Posterior cingulate gyrus (tissue), 11 donors: ENCODE measurements around the gene COLEC11.

Experiments
- DNase-seq, 10 donors: peaks; one replicate each; pipeline versions ENCODE4 v3.0.0 to v3.0.0-alpha.2; 2020 to 2021; ENCODE audit warnings: mixed read lengths in 3 of 10
- intact Hi-C: fragments of 100-400 bp; cut with DNase I; formaldehyde crosslinking; loops from one replicate; pipeline ENCODE4 v1.15.1; 2023

The COLEC11 gene

DNA sequence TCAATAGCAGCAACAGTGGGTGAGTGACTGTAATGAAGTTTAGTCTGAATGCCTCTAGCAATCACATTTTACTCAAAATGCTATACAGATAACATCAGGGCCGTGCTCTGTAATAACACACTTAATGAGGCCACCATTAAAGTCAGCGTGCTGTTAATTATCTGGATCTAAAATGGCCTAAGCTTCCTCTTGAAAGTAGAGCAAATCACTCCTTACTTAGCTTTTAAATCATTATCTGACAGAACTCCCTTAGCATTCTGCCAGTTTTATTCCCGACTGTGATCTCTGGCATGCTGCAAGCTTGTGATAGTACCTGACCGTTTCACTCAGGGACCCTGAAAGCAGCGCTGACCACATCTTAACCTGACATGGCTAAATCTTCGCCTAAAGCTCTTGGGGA, 10.8 kb upstream of the COLEC11 start:
- intact Hi-C loops = no loop called here

DNA sequence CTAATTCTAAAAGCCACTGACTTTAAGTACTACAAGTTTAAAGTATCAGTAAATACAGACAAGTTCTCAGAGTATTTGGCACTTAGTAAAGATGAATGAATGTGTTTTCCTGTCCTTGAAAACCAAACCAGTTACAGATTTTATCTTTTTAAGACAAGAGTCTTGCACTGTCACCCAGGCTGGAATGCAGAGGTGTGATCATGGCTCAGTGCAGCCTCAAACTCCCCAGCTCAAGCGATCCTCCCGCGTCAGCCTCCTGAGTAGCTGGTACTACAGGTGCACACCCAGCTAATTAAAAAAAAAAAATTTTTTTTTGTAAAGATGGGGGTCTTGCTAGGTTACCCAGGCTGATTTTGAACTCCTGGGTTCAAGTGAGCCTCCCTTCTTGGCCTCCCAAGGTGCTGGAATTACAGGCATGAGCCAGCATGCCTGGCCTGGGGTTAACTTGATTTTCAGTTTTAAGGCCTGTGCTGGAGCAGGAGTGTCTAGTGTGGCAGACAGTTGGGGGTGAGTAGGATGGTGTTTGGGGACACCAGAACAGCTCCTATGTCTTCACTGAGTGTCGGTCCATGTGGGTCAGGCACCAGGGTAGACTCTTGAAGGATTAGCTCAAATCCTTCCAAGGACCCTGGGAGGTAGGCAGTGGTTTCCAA, 10.2 kb upstream of the COLEC11 start:
- DNase-seq = peak in 1 of 10 donors; percentile 31
- intact Hi-C loops = no loop called here

More for the DNA sequence above, 10.8 kb upstream of the COLEC11 start:
- DNase-seq = no peak

DNA sequence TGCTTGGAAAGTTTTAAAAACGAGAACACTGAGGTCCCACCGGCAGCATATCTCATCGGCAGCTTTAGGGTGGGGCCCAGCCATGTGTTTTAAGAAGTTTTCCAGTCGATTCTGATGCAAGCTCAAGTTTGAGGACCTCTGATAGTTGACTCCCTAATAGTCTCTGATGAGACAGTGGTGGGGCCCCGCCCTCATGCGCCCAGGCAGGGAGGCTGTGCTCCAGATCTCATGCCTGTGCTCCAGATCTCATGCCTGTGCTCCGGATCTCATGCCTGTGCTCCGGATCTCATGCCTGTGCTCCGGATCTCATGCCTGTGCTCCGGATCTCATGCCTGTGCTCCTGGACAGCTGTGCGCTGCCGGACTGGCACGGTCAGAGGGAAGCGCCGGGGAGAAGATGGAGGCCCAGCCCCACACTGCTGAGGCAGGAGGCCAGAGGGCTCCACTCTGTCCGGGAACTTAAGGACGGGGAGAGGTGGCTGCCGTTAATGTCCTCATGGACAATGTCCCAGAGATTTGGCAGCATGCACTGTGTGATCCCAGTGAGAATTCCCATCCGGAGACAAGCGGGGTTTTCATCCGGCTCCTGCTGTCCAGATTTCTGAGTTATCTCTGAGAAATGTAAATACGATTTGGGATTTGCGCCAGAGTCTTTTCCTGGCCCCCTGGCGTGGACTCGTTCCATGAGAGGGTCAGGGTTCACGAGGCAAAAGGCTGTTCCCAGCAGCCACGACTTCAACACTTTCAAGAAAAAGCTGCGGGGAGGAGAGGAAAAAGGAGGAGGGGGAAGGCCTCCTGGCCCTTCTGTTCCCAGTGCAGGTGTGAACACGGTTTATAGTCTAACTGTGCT, 9.4 kb upstream of the COLEC11 start:
- DNase-seq = peak in 1 of 10 donors; percentile 59
- intact Hi-C loops = no loop called here

DNA sequence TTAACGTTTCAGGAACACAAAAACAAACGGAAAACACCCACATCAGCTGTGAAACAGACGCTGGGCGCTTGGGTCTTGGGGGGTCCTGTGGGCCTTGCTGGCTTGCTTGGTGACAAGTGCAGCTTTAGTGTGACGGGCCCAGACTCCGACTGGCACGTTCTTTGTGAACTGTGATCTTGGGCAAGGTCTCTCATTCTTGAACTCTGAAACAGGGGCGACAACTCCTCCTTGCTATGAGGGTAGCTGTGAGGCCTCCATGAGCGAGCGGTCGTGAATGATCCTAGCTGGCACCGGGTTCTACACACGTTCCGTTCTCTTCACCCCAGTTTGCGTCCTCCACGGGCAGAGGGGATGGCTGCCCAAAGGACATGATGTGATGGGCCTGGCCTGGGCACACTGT, 8.7 kb upstream of the COLEC11 start:
- DNase-seq = peak in 1 of 10 donors; percentile 38
- intact Hi-C loops = no loop called here

DNA sequence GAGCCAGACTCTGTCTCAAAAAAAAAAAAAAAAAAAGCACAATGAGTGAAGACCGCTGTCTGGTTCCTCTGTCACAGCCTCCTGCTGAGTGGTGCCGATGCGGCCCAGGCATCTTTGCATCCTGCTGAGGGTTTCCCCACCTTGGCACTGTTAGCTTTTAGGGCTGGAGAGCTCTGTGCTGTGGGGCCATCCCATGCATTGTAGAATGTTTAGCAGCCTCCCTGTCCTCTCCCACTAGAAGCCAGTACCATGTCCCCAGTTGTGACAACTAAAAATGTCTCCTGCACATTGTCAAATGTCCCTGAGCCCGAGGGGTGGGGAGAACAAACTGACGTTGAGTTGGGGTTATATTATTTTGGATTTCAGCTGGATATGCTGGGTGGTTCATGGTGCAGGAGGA, 7.9 kb upstream of the COLEC11 start:
- peak in 1 of 10 donors; percentile 24 for DNase-seq
- intact Hi-C loops = no loop called here

DNA sequence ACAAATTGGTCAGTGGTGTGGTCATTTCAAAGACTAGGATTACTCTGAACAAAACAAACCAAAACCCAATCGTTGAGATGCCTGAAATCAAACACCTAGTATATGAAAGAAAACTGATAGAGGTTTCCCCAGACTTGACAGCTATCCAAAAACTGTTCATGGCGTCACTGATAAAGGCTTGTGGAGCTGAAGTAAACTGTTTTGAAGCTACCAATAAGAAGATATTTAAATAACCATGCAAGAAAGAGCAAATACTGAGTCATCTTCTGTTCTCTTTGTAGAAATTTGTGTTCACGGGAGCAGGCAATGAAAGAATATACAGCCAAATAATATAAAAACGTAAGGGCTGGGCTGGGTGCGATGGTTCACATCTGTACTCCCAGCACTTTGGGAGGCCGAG, 7.5 kb upstream of the COLEC11 start:
- intact Hi-C loops = no loop called here
- DNase-seq = no peak

DNA sequence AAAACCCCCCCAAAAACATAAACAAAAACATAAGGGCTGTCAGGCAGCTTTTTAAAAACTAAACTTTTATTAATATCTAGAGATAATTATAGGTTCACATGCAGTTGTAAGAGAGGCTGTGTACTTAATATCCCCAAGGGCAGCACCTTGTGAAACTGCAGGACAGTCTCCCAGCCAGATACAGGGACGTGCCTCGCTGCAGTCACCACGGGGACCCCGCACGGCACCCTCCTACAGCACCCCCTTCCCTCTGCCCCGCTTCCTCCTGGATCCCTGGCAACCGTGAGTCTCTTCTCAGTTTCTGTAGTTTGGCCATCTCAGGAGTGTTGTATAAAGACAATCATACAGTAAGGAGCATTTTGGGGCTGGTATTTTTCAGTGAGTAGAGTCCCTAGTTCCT, 6.8 kb upstream of the COLEC11 start:
- intact Hi-C loops = no loop called here
- no peak for DNase-seq

DNA sequence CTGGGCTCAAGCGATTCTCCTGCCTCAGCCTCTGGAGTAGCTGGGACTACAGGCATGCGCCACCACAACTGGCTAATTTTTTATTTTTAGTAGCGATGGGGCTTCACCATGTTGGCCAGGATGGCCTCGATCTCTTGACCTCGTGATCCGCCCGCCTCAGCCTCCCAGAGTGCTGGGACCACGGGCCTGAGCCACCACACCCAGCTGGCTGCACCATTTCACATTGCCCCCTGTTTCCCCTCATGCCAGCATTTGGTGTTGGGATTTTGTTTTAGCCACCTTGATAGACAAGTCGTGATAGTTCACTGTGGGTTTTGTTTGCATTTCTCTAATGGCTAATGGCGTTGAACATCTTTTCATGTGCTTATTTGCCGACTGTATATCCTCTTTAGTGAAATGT, 5.8 kb upstream of the COLEC11 start:
- intact Hi-C loops = no loop called here
- peak in 1 of 10 donors; percentile 66 for DNase-seq

DNA sequence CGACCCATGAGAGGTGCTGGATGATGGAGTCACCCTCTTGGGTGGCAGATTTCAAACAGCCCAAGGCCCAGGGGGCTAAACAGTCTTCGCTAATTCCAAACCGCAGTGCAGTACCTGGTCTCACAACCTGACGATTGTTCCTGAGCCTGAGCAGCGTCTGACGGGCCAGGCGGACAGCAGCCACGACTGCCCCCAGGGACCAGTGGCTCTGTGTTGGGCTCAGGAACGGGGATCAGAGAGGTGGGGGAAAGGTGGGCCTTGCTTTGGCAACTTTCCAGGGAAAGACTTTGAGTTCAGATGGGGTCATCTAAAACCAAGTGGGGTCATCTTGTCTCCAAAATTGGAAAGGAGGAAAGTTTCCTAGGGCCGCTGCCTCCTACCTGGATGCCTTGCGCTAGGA, 492 bp downstream of the COLEC11 start:
- intact Hi-C loops = no loop called here
- peak in 1 of 10 donors; percentile 59 for DNase-seq

DNA sequence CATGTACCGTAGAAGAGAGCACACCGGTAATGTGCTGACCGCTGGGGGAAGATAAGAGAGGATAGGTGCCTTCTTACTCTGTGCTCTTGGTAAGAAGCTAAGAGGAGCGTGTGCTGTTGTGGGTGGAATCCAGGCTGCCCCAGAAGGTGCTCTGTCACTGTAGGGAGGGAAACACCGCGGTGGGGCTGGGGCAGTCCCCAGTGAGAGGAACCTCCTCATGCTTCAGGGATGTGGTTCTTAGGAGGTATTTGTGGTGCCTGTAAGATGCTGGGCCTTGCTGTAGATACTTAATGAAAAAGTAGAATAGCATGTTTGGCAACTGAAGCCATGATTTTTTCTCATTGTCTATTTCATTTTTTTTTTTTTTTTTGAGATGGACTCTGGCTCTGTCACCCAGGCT, 1.1 kb downstream of the COLEC11 start:
- intact Hi-C loops = no loop called here
- no peak for DNase-seq

DNA sequence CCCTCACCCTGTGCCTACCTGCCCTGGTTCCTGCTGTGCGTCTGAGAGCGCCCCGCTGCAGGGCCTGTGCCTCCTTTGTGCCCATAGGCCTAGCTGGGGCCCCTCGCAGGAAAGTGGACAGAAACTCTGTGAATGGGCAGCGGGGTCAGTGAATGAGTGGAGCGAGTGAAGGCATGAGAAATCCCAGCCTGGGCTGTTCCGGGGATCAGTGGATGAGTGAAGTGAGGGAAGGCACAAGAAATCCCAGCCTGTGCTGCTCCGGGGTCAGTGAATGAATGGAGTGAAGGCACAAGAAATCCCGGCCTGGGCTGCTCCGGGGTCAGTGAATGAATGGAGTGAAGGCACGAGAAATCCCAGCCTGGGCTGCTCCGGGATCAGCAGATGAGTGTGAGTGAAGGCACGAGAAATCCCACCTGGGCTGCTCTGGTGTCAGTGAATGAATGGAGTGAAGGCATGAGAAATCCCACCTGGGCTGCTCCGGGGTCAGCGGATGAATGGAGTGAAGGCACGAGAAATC, 2.0 kb downstream of the COLEC11 start:
- peak in 2 of 10 donors; percentile 44 to 54 for DNase-seq
- intact Hi-C loops = no loop called here

DNA sequence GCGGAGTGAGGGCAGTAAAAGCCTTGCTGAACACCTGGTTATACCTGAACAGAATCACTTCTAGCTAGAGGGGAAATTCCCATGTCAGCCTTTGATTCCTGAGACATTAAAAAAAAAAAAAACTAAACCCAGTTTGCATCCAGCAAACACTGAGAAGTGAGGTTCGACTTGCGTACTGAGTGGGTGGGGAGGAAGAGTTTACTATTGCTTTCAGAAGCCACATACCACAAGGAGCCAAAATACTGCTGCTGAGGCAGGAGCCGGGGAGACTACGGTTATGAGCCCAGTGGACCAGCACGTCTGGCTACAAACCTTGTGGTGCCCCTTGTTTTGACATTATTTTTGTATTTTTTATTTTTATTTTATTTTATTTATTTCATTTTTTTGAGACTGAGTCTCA, 2.7 kb downstream of the COLEC11 start:
- DNase-seq = peak in 1 of 10 donors; percentile 38
- intact Hi-C loops = no loop called here

DNA sequence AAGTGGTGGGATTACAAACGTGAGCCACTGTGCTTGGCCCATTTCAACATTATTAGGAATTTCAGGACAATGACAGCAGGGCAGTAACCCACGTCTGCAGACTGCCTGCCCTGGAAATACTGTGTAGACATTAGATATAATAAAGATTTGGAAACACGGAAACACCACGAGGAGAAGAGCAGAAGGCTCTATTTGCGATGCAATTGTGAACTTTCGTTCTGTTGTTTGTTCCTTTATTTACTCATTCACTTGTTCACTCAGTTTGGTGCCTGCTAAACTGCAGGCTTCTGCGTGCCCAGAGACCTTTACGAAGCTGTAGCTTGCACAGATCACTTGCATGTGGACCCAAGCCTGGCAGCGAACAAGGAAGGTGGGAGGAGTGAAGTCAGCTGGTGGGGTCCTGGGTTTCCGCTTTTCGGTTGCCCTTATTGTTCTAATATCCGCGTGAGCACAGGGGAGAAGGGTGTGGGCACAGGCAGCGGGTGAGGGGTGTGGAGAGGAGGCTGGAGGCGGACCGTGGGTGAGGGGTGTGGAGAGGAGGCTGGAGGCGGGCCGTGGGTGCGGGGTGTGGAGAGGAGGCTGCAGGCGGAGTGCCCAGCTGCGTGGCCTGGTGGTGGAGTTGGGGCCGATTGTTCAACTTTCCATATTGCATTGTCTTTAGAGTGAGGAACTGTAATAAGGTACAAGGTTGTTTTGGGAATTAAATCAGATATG, 3.4 kb downstream of the COLEC11 start:
- intact Hi-C loops = no loop called here
- peak in 2 of 10 donors; percentile 75 to 84 for DNase-seq

DNA sequence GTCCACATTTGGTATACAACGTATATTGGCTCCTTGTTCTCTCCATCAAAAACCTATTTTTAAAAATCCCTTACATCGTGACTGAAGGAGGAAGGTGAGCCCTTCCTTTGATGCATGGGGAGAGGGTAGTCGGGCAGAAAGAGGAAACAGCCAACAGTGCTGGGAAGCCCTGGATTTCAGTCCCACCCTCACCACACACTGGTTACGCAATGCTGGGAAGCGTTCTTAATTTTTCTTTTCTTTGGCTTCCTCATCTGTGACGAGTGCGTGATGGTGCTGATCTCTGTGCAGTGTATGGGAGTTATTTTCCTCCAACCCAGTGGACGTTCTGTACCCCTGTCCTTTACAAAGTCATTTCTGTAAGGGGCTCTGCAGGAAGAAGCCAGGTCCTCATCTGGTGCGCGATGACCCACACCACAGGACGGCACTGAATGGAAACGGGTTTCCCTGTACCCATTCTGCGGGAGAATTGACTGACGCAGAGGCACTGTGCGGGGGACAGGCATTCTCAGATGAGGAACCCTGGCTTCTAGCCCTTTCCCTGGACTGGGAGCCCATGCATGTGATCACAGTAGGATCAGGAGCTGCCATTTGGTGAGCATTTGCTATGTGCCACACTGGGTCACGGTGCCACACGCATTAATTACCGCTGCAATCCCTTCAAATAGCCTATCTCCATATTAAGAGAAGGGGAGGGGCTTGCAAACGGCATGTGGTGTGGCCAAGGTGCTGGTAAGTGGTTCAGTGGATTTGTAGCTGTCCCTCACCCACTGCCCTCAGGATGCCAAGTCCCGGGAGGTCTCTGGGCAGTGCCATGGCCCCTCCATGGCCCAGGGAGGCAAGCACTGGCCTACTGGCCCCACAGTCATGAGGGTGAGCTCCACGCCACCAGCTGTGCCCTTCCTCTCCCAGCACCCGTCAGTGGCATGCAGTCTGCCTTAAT, 4.3 kb downstream of the COLEC11 start:
- intact Hi-C loops = no loop called here
- DNase-seq = peak in 2 of 10 donors; percentile 67 to 69

DNA sequence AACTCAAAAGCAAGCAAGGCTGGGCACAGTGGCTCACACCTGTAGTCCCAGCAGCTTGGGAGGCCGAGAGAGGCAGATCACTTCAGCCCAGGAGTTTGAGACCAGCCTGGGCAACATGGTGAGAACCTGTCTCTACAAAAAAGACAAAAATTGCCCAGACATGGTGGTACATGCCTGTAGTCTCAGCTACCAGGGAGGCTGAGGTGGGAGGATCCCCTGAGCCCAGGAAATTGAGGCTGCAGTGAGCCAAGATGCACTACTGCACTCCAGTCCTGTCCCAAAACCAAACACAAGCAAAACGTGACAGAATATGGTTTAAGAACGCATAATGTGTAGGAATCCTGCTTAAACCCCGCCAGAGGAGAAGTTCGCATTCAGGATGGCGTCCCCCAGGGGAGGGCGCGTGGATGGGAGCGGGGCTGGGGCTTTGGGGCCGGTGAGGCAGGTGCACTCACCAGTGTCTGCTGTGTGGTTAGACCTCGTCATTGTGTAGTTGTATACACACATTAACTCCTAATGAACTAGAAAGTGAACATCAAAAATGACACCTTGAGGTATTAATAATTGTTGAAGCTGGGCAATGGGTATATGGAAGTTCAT, 5.4 kb downstream of the COLEC11 start:
- peak in 1 of 10 donors; percentile 52 for DNase-seq
- intact Hi-C loops = no loop called here

DNA sequence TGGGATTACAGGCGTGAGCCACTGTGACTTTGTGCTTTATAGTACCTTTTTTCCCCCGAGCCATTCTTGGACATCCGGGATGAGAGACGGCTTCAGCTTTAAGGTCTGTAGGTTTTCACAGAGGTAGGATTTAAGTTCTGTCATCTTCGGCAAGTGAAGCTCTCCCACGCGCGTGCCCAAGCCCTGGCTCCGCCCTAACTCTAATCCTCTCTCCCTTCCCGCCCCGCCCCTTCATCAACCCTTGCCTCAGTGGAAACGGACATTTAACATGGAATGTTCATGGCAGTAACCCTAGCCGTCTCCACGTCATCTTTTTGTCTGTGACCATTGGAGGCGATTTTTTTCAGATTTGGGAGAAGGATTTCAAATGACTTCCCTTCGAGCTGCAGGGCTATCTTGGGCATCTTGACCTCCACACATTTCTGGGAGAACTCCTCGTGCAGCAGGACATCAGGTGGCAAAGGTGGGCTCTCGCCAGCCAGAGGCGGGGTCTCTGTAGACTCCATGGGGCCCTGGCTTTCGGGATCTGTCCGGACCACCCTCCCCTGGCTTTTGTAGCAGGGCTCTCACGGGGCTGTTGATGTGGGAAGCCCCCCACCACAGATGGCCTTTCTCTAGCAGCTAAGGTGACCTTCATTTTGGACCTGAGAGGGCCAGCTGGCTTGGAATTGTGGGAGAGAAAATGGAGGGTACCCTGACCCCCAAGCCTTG, 6.8 kb downstream of the COLEC11 start:
- peak in 2 of 10 donors; percentile 52 to 56 for DNase-seq

DNA sequence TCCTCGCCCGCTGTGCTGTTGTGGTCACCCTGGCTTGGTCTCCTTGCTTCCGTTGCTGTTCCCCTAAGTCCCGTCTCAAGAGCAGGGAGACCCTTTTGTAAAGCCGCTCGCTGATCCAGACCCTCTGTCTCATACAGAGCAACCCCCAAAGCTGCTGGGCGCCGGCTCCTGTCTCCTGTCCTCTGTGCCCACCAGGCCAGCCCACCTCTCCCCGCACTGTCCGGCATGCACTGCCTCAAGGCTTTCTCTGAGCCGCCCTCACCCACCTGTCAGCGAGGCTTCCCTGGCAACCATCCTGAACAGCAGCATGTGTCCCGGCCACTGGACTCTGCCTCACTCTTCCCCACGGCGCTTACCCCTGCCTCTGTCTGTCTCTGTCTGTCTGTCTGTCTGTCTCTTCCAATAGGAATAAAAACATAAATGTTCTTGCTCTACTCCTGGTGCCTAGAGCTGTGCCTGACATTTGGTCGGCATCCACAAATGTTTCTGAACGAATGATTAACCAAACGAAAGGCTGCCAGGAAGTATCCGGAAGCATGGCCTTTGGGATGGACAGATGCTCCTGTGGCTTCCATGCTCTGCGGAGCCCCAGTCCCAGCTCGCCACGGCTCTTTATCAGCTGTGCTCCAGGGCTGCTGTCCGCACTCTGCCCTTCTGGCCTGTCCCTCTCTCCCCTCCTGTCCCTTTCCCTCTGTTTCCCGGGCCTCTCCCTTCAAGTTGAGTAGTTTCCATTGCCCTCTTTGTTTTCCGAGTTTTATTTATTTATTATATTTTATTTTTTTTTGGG, 7.8 kb downstream of the COLEC11 start:
- DNase-seq = peak in 1 of 10 donors; percentile 70
- intact Hi-C loops = no loop called here

More for the DNA sequence above, 6.8 kb downstream of the COLEC11 start:
- intact Hi-C loops = no loop called here
